ENCODE measurements around the gene CEMIP. TPM values are rescaled to one million over a fixed set of nuclear protein-coding genes. Genes with fewer than 3 reads are reported as not detected.

CEMIP gene
- total RNA-seq, 4 donors from 2014 or later = 0.17 to 0.34 (median 0.26) TPM; not detected in 1

DNA sequence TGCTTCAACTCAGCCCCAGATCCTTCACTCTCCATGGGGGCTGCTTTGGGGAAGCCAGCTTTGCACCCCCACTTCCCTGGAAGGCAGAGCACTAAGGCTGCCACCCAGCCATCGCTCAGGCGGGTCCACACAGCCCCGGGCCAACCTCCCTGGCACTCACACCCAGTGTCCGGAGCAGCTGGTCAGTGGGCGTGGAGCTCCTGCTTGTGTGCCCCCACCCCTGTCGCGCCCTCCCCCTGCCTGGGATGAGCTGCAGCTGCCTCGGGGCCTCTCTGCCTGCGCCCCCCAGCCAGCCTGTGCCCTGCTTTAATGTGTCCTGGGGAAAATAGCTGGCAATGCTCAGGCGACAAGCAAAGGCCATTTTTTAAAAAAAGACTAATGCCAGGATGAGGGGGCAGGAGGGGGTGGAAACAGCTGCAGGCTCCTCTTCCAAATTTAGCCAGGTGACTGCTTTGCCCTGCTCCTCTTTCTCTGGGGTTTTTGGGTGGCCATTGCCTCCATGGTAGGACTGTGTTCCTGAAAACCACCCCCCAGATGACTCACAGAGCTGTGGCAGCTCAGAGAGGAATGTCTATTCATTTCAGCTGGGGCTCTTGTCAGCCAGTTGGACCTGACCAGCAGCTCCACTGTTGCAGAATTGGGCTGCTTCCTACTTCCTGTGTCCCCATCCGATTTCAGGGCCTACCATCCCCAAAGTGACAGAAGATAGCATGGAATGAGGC, 65.0 kb downstream of the CEMIP start:
- Histone ChIP-seq H3K36me3 (no peaks in the 10 kb centered on the region), H3K27ac (replicated peaks in 1 of 4) (no peak overlapping the region), H3K4me3 (no peak overlapping the region), H3K27me3 (peaks cover 0 to 14% (median 0%) of the 10 kb centered on the region in 4 donors), H3K9me3 (no peaks in the 10 kb centered on the region), H3K4me1 (peaks cover 0 to 10% (median 4%) of the 10 kb centered on the region in 4 donors)
- intact Hi-C loops (cut with DNase I) = no loop called here
- 71% methylated on average over 2 of the region's 11 CpGs for WGBS
- no peak for DNase-seq (ENCODE audit: extremely low spot score)
- TF ChIP-seq, protein P1, sequence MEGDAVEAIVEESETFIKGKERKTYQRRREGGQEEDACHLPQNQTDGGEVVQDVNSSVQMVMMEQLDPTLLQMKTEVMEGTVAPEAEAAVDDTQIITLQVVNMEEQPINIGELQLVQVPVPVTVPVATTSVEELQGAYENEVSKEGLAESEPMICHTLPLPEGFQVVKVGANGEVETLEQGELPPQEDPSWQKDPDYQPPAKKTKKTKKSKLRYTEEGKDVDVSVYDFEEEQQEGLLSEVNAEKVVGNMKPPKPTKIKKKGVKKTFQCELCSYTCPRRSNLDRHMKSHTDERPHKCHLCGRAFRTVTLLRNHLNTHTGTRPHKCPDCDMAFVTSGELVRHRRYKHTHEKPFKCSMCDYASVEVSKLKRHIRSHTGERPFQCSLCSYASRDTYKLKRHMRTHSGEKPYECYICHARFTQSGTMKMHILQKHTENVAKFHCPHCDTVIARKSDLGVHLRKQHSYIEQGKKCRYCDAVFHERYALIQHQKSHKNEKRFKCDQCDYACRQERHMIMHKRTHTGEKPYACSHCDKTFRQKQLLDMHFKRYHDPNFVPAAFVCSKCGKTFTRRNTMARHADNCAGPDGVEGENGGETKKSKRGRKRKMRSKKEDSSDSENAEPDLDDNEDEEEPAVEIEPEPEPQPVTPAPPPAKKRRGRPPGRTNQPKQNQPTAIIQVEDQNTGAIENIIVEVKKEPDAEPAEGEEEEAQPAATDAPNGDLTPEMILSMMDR (IDR thresholded peaks at IDR 0.05) = no peak
- no peak for TF ChIP-seq POLR2A (IDR thresholded peaks at IDR 0.05; ENCODE audit: low read depth)
- TF ChIP-seq POLR2AphosphoS5 (IDR thresholded peaks at IDR 0.05) = no peak
- TF ChIP-seq EP300 (IDR thresholded peaks at IDR 0.05) = no peak

- TF ChIP-seq, protein P1 (IDR thresholded peaks at IDR 0.05) = no peak
- TF ChIP-seq POLR2AphosphoS5 (IDR thresholded peaks at IDR 0.05) (no peak), POLR2A (IDR thresholded peaks at IDR 0.05; ENCODE audit: low read depth) (no peak), EP300 (IDR thresholded peaks at IDR 0.05) (no peak)
- H3K9me3 ChIP-seq = no peaks in the 10 kb centered on the region
- intact Hi-C loops (cut with DNase I) = no loop called here
- H3K27ac ChIP-seq (replicated peaks in 1 of 4) = no peak overlapping the region
- WGBS = 74% methylated on average over 11 of the region's 11 CpGs
- DNase-seq (ENCODE audit: extremely low spot score) = no peak
- H3K4me1 ChIP-seq = no peaks in the 10 kb centered on the region
- peaks cover 0 to 14% (median 0%) of the 10 kb centered on the region in 4 donors for H3K27me3 ChIP-seq
- no peak overlapping the region for H3K4me3 ChIP-seq
- H3K36me3 ChIP-seq = no peaks in the 10 kb centered on the region
Measured at GRCh38 chr15:80846031-80846815, 67.1 kb downstream of the CEMIP start.

GRCh38 chr15:80849308-80849707, 70.1 kb downstream of the CEMIP start:
- 65% methylated on average over 8 of the region's 8 CpGs for WGBS
- intact Hi-C loops (cut with DNase I) = no loop called here

DNA sequence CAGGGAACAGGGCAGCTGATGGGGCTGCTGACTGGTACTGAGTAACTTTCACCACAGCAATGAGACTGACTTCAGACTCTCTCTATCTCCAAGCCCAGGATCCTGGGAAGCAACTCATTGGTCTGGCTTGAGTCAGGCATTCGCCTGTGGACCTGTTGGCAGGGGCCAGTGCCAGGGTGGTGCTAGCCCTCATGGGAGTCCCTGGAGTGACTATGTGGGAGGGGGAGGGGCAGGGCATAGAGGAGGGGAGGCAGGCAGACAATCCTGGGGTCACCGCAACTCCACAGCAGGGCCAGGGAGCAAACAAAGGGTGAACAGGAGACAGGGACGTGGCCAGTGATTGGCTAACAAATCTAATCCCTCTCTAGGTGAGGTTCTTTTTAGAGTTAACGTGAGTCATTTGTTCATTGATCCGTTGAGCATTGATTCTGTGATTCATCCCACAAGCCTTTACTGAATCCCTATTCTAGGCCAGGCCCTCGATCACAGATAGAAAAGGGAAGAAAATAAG, 71.8 kb downstream of the CEMIP start:
- Histone ChIP-seq H3K9me3 (no peaks in the 10 kb centered on the region), H3K4me1 (peaks cover 0 to 9% (median 4%) of the 10 kb centered on the region in 4 donors), H3K4me3 (no peak overlapping the region), H3K27me3 (peaks cover 0 to 6% (median 0%) of the 10 kb centered on the region in 4 donors), H3K27ac (replicated peaks in 1 of 4) (no peak overlapping the region), H3K36me3 (no peaks in the 10 kb centered on the region)
- no peak for DNase-seq (ENCODE audit: extremely low spot score)
- WGBS = 84% methylated on average over 5 of the region's 6 CpGs
- TF ChIP-seq, protein P1 (IDR thresholded peaks at IDR 0.05) = no peak
- no peak for TF ChIP-seq POLR2AphosphoS5 (IDR thresholded peaks at IDR 0.05)
- intact Hi-C loops (cut with DNase I) = no loop called here

More at GRCh38 chr15:80849308-80849707, 70.1 kb downstream of the CEMIP start:
- Histone ChIP-seq H3K4me3 (no peak overlapping the region), H3K27me3 (peaks cover 0 to 6% (median 0%) of the 10 kb centered on the region in 4 donors), H3K27ac (replicated peaks in 1 of 4) (no peak overlapping the region), H3K9me3 (no peaks in the 10 kb centered on the region), H3K4me1 (peaks cover 0 to 8% (median 4%) of the 10 kb centered on the region in 4 donors), H3K36me3 (no peaks in the 10 kb centered on the region)
- no peak for TF ChIP-seq POLR2AphosphoS5 (IDR thresholded peaks at IDR 0.05)
- no peak for TF ChIP-seq POLR2A (IDR thresholded peaks at IDR 0.05; ENCODE audit: low read depth)
- TF ChIP-seq, protein P1 (IDR thresholded peaks at IDR 0.05) = no peak
- no peak for TF ChIP-seq EP300 (IDR thresholded peaks at IDR 0.05)
- DNase-seq (ENCODE audit: extremely low spot score) = no peak
